HCT116 (cell line): ENCODE data around the gene IPCEF1.
"Not testable (repeated sequence)": the region's sequence is repeated elsewhere in the genome, so short reads cannot be mapped to it uniquely, and the experiment has no call there.

Experiments
- ATF3 ChIP-seq: IDR thresholded peaks from 2 replicates; pipeline ENCODE4 v1.6.1; 2012
- CTCF ChIP-seq, 3 experiments: fragments of 200-600 bp in 1 of 3; sonication (generic) in 1 of 3; IDR thresholded peaks in 2 of 3; conservative IDR thresholded peaks in 1 of 3; 2 replicates each; pipeline ENCODE4 v1.5.1; 2012 to 2017; ENCODE audit warnings: low read depth in 2 of 3, low read length in 2 of 3, antibody characterized with exemption in 1 of 3, borderline replicate concordance in 1 of 3, control low read depth in 1 of 3, mild to moderate bottlenecking in 1 of 3, mixed read lengths in 1 of 3, mixed run types in 1 of 3, moderate library complexity in 1 of 3; ENCODE audit not compliant: insufficient read depth in 1 of 3
- EGR1 ChIP-seq: IDR thresholded peaks from 2 replicates; pipeline ENCODE4 v1.6.1; 2012; ENCODE audit warnings: low read depth
- EZH2 ChIP-seq: fragments of 200-600 bp; sonication (generic); IDR thresholded peaks from 2 replicates; pipeline ENCODE4 v1.6.1; 2017; ENCODE audit warnings: antibody characterized with exemption, mixed run types
- EZH2phosphoT487 ChIP-seq: fragments of 200-600 bp; IDR thresholded peaks from 2 replicates; pipeline ENCODE4 v1.6.1; 2018; ENCODE audit warnings: antibody characterized with exemption, borderline replicate concordance
- JUND ChIP-seq: IDR thresholded peaks from 2 replicates; pipeline ENCODE4 v1.6.1; 2012
- POLR2A ChIP-seq: IDR thresholded peaks from 2 replicates; pipeline ENCODE4 v1.7.0; 2011; ENCODE audit warnings: borderline replicate concordance; ENCODE audit not compliant: insufficient read depth, insufficient read length; ENCODE audit errors: extremely low read depth
- POLR2AphosphoS5 ChIP-seq: IDR thresholded peaks from 2 replicates; pipeline ENCODE4 v1.6.1; 2011; ENCODE audit warnings: mild to moderate bottlenecking, low read depth, low read length, moderate library complexity
- REST ChIP-seq: IDR thresholded peaks from 2 replicates; pipeline ENCODE4 v1.6.1; 2012; ENCODE audit warnings: low read depth
- SIN3A ChIP-seq: IDR thresholded peaks from 2 replicates; pipeline ENCODE4 v1.6.1; 2012; ENCODE audit warnings: low read depth
- TCF7L2 ChIP-seq: IDR thresholded peaks from 2 replicates; pipeline ENCODE4 v1.7.0; 2011; ENCODE audit warnings: borderline replicate concordance, inconsistent platforms; ENCODE audit not compliant: insufficient read depth, insufficient read length; ENCODE audit errors: extremely low read depth
- ZBTB33 ChIP-seq: IDR thresholded peaks from 2 replicates; pipeline ENCODE4 v1.6.1; 2011; ENCODE audit warnings: mild to moderate bottlenecking, low read length, moderate library complexity; ENCODE audit not compliant: insufficient replicate concordance; ENCODE audit errors: extremely low read depth
- ZFX ChIP-seq: fragments of 450-650 bp; IDR thresholded peaks from 2 replicates; pipeline ENCODE4 v1.6.1; 2017

- not testable (repeated sequence) for TF ChIP-seq CTCF (IDR thresholded peaks at IDR 0.05 in 2 of 3, conservative IDR thresholded peaks at IDR 0.05 in 1 of 3; ENCODE audit: borderline replicate concordance in 1 of 3, insufficient read depth in 1 of 3, low read depth in 2 of 3, low read length in 2 of 3); POLR2AphosphoS5; POLR2A; EZH2phosphoT487; EZH2; SIN3A; ATF3; EGR1; ZBTB33; ZFX; REST; TCF7L2; JUND
Measured at GRCh38 chr6:154307147-154307546, 49.5 kb downstream of the IPCEF1 start.
